ENCODE data around the gene FARP1.

Gene FARP1

DNA sequence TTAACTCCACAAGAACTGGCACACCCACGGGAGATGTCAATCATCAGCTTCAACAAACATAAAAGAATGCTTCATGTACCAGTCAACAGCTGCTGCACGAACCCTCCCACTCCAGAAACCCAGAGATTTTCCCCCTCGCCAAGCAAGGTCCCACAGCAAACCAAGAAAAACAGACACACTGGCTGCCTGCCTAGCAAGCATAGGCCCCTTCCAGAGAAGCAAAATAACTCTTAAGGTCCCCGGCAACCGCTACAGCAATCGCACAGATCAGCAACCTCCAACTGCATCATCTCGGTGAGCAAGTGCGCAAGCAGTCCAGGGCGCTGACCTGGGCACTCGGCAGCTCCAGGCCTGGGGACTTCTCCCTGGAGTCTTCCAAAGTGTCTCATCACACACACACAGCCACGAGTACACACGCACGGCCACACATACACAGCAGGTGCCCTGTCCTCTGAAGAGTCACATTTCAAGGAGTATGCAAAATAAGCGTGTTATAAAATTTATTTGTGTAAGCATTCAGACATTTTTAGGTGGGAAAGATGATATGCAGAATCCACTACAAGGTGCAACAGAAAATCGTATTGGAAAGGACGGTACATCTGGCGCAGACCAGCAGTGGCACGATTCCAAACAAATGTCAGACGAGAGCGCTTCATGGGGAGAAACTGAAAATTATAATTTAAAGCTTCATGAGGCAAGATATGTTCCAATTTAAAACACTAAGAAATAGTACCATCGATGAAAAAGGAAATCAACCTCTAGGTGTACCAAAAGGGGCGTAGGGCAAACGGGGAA is 309.0 kb downstream of the FARP1 start:
- DNase-seq = no peak

- DNase-seq = no peak
These were observed 310.3 kb downstream of the FARP1 start for GRCh38 chr13:98452851-98453843.

GRCh38 chr13:98454389-98454881 is 311.5 kb downstream of the FARP1 start:
- DNase-seq = peak in 1 of 2 experiments; percentile 32

GRCh38 chr13:98456413-98456845 is 313.5 kb downstream of the FARP1 start:
- DNase-seq = no peak

DNA sequence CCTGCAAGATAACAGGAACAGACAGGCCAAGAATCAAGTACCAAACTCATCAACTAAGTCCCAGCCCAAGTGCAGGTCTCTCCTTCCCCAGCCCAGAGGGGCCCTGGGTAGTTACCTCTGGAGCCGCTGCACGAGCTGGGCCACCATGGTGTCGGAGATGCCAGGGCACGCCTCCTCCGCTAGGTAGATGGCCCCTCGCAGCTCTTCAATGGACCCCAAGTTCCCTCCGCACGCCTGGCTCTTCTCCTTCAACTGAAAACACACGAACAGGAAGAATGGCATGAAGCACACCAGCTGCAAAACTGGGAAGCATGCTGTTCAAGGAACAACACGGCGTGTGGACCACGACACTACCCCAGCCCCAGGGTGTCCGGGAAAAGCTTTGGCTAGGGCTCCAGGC is 314.2 kb downstream of the FARP1 start:
- DNase-seq = no peak

DNA sequence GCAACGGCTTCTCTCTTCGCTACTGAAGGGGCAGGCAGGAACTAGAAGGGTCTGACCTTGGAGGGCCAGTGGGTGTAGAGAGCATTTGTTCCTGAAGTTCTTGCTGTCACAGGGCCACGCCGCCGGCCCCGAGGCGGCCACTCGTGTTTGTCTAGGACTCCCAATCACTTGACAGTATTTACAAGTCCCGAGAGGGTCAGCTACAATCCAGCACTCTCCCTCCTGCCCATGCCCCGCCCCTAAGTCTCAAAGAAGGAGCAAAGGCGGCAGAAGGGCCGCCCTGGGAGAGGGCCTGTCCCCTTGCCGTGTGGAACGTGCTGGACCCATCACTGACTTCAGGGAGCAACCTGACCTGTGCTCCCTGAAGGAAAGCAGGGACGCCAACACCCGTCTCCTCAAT is 315.5 kb downstream of the FARP1 start:
- no peak for DNase-seq

GRCh38 chr13:98459171-98459681 is 316.3 kb downstream of the FARP1 start:
- no peak for DNase-seq

DNA sequence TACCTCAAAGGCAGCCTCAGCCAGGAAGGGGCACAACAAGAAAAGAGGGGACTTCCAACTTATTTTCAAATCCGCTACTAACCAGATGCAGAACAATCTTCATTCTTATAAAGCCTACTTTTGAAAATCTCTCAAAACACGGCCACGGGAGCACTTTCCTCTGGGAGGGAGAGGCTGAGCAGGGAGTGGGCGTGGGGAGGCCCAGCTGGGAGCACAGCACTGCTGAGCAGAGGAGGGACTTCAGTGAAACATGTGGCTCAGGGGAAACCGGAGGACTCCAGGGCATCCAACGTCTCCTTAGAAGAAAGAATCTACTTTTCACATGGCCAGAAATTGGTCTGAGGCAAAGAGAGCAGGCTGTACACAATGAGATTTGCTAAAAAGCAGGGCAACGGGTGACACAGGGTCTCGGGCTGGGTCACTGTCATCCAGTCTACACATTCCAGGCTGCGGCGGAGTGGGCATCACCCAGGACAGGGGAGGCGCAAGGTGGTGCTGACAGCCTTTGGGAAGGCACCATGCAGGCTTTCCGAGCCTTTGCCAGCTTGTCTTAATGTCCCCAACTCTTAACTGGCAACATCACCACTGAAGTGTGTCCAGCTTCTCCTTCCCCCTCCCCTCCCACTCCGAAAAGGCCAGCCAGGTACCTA is 317.0 kb downstream of the FARP1 start:
- no peak for DNase-seq

- DNase-seq = no peak
These were observed 317.6 kb downstream of the FARP1 start for GRCh38 chr13:98460516-98460915.

GRCh38 chr13:98461486-98462240 is 318.8 kb downstream of the FARP1 start:
- no peak for DNase-seq

- DNase-seq = no peak
These were observed 319.5 kb downstream of the FARP1 start for GRCh38 chr13:98462241-98462882.

DNA sequence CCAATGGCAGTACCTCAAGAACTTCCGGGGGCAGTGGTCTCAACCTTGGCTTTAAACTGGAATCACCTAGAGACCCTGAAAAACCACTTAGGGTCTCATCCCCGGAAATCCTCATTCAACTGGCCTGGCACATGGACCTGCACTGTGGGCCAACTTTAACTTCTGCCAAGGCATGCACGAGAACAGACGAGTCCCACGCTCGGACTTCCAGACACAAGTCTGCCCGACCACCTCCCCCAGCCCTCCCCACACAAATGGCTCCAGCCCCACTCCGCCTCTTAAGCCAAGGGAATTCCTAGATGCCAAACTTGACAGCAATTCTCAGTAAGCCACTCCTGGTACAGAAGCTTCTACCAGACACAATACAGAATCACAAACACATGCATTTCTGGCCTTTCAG is 320.1 kb downstream of the FARP1 start:
- DNase-seq = no peak

DNA sequence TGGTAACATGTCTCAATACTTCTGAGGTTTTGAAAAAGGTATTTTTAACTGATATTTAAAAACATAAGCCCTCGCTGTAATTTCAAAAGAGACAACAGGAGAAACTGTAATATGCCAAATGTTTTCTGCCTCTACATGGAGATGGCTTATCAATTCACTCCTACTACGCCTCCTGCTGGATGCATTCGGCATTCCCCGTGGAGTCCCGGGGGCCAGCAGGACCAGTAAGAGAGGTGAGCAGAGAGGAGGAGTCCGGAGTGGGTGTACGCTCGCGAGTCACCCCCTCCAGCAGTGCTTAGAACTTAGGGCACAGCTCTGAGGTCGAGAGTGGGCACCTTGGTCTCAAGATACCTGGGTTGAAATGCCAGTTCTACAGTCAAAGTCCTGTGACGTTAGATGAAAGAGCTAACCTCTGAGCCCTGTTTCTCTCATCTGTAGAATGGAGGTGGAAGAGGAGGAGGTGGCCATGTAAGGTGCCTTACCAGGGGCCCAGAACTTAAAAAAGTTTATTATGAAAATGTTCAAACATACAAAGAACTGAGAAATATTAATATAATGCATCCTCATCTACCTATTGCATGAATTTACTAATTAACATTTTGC is 323.8 kb downstream of the FARP1 start:
- DNase-seq = peak in 1 of 2 experiments; percentile 51

GRCh38 chr13:98467263-98467985 is 324.5 kb downstream of the FARP1 start:
- DNase-seq = no peak

- peak in 1 of 2 experiments; percentile 32 for DNase-seq
These were observed 325.5 kb downstream of the FARP1 start for GRCh38 chr13:98468361-98468760.

DNA sequence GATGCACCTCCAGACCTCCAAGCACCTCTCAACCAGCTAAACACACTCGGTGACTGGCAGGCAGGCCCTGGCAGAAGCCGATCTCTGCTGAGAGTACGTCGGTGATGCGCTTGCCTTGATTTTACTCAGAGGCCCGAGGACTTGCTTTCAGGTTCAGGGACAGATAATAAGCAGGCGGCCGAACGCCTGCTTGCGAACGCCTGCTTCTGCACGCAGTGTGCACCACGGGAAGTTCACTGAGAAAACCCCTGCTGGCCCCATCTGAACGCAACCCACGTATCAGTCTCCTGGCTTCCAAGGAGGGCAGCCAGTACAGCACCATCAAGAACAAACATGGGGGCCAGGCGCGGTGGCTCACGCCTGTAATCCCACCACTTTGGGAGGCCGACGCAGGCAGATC is 326.0 kb downstream of the FARP1 start:
- DNase-seq = no peak

- DNase-seq = no peak
These were observed 328.0 kb downstream of the FARP1 start for GRCh38 chr13:98470920-98471319.

GRCh38 chr13:98471934-98472333 is 329.0 kb downstream of the FARP1 start:
- DNase-seq = no peak

- DNase-seq = no peak
These were observed 330.4 kb downstream of the FARP1 start for GRCh38 chr13:98473135-98473787.

GRCh38 chr13:98473788-98474144 is 330.9 kb downstream of the FARP1 start:
- DNase-seq = no peak

Measured in SW 1271 (cell line).